Brain pericyte (primary cell): ENCODE measurements around the gene MAGI1.

Experiments used
- DNase-seq: peaks from one replicate; pipeline ENCODE4 v3.0.0-alpha.2; 2012; ENCODE audit warnings: low read depth, low spot score

MAGI1 gene

DNA sequence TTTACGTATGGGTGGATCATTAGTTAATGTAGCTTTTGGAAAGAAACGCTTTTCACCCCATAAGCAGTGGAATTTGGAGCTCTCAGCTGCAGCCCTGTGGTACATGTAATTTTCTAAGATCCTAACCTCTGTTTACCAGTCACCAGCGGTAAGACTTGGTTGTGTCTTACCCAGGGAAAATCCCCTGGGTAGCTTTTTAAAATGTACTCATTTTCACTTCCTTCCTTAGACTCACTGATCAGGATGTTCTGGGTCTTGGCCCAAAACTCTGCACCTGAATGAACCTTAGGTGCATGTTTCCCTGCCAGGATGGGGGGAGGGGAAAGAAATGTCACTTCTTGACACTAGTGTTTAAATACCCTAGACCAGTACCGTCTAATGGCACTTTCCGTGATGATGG is 605.2 kb downstream of the MAGI1 start:
- no peak for DNase-seq

- DNase-seq, result no peak
Measured at GRCh38 chr3:65432388-65433003, 606.2 kb downstream of the MAGI1 start.

- DNase-seq, result no peak
Measured at GRCh38 chr3:65425880-65426279, 612.8 kb downstream of the MAGI1 start.

DNA sequence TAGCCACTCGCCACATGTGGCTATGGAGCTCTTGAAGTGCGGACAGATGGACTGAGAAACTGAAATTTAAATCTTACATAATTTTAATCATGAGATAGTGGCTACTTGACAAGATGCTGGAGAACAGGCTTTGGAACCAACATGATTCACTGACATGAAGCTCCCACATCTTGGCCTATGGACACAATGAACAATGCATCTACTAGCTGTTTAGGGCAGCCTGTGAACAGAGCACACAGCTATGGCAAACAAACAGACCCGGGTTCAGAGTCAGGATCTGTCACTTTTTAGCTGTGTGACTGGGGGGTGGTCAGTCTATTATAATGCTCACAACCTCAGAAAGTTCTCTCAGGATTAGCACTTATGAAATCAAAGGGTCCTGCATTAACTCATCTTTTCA is 616.6 kb downstream of the MAGI1 start:
- DNase-seq, result no peak

DNA sequence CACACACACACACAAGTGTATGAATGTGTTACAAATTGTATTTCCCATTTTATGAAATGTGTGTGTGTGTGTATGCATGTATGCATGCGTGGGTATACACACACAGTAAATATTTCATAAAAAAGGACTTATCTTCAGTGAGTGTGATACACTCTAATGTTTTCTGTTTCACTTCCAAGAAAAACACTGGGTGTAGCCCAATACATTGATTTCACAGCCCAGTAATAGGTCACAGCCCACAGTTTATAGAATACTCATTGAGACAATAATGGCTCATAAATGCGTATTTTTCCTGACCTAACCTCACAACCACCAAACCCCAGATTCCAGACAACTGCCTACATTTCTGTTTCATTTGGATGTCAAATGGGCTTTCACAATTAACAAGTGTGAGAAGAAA is 619.5 kb downstream of the MAGI1 start:
- no peak for DNase-seq

DNA sequence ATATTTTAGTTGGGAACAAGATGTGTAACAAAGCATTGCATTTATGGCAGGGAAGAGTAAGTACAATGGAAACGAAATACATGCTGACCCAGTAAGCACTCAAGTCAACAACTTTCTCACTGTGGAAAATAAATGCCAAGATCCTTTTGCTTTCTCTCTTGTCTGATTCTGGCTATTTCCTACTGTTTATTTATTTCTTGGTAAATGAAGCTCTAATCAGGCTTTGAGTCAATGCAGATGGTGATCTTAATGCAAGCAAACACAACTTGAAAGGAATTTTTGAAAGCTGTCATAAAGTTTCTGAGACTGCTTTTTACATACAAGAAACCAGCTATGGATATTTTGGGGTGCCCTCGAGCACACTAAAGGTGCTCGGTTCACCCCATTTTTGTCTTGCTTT is 624.8 kb downstream of the MAGI1 start:
- no peak for DNase-seq

DNA sequence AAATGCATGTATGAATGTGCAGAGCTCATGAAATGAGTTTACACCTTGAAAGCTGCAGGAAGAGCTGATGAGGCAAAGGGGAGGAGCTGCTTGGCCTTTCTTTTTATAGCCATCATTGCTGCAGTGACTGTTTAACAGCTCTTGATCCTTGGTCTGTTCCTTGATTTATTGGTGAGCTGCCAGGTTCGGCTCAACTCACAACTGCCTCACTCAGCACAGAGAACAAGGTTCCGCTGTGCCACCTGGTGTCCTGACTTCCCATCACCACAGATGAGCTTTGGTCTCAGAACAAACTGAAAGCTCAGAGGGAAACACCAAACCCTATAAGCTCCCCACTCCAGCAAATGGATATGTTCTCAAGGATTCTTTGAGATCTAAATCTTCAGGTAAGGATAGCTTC is 626.1 kb downstream of the MAGI1 start:
- DNase-seq, result no peak

DNA sequence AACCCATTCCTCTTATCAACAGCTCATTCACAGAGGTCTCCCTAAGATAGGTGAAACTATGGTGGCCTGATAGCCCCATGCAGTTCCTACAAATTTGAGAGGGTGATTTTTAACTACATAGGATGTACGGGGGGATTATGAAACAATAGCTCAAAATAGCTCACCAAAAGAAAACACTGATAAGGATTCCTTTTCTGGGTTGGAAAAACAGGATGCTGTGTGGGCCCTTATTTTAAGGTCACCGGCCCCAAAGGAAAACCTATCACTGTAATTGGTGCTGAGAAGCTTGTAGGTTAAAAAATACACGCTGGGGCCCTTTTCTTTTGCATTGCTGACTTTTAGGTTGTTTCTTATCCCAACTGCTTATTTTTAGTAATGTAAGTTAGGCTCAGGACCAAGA is 627.4 kb downstream of the MAGI1 start:
- DNase-seq, result no peak

- DNase-seq, result no peak
Measured at GRCh38 chr3:65409176-65409569, 629.5 kb downstream of the MAGI1 start.

DNA sequence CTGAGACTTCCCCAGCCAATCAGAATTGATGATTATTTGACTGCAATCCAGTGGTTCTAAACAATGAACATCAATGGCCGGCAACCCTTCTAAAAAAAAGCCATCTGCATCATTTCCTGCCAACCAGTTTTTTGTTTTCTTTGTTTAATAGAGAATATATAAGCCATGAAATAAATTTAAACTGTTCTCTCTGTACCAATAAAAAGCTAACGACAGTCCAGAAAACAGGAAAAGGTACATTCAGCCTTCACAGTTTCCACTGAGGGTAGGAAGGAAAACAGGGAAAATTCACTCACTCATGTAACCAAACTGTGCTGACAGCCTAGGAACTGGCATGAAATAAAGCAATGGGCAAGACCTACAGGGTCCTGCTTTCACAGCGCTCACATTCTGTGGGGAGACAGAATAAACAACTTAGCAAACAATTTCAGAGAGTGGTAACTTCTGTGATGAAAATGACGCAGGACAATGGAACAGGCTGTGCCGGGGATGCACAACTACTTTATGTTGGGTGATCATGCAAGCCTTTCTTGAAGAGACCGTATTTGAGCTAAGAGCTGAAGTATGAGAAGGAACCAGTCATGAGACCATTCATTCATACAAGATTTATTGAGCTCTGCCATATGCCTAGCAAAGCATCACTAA is 630.1 kb downstream of the MAGI1 start:
- no peak for DNase-seq

DNA sequence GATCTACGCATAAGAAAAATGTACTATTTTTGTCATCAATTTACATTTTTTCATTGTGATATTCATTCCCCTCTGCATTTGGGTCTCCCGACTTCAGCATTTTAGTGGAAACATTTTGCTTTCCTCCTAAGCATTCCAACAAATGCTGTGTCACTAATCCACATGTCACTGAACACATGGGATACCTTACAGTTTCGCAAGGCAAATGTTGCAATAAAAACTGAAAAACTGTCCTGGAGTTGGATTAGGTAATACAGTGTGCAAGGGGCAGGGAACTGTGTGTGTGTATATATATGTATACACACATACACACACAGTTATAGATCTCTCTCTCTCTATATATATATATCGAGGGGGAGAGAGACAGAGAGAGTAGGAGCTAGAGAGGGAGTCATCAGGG is 632.2 kb downstream of the MAGI1 start:
- DNase-seq, result no peak

DNA sequence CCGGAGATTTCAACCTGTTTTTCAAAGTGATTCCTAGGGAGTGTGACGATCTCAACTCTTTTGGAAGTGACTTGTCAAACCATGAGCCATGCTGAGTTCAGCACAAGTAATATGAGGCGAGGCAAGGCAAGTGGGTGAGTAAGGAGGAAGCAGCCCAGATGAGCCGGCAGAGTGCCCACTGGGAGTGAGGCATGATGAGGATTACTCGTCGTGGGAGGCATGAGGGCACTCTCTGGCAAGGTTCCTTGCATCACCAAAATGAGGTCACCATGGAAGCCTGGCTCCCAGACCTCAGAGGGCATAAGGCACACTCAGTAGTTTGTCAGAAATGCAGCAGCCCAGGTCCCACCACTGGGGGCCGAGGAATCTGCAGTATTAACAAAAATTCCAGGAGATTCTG is 636.1 kb downstream of the MAGI1 start:
- peak; percentile 63 for DNase-seq

GRCh38 chr3:65401359-65402305 is 637.1 kb downstream of the MAGI1 start:
- no peak for DNase-seq

- DNase-seq, result no peak
Measured at GRCh38 chr3:65400899-65401298, 637.8 kb downstream of the MAGI1 start.

DNA sequence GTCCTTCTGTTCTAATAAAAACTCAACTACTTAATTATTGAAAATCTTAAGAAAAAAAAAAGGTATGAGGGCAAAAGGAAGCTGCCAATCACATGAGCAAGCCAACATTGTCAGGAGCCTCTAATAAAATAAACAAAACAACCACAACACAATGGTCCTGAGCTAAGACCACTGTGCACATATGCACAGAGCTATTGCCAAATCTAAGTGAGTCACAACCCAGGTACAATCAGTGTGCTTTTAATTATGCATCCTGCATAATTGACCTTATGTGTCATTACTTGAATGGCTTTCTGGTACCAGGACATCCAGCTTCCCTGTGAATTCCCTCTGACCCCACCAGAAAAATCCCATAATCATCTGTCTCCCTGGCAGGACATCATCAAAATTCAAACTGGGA is 639.8 kb downstream of the MAGI1 start:
- DNase-seq, result no peak

- no peak for DNase-seq
Measured at GRCh38 chr3:65396078-65396477, 642.6 kb downstream of the MAGI1 start.

GRCh38 chr3:65391068-65391467 is 647.6 kb downstream of the MAGI1 start:
- no peak for DNase-seq

- no peak for DNase-seq
Measured at GRCh38 chr3:65385805-65386204, 652.9 kb downstream of the MAGI1 start.

GRCh38 chr3:65381496-65382010 is 657.2 kb downstream of the MAGI1 start:
- no peak for DNase-seq

DNA sequence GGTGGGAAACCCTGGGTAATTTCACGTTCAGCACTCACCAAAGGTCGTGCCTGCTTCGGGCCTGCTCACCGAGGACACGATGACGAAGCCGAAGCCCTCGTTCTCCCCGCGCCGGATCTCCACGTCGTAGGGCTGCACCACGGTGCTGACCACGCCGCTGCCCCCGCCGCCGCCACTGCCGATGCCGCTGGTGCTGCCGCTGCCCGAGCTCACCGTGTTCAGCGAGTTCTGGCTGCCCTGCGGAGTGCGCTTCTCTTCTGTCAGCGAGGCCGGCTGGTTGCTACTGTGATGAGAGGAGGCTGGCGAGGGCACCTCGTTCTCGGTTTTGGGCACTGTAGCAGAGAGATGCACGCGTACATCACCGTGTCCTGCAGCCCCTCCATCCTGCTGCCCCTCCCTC is 659.5 kb downstream of the MAGI1 start:
- no peak for DNase-seq

DNA sequence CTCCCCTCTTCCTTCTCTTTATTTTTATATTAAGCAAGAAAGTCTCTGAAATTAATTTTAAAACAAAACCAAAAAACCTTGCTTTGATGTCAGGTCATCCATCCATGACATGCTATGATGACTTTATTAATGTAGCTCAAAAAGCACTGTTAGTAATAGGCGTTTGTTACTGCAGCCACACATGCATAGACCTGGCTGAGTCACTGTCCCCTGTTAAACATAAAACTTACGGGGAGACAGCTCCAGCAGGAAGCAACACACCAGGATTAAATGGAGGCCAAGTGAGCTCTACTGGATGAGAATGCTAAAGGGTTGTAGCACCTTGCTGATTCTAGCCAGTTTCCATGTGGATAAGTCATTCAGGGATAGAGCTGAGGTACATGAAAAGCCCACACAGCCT is 661.1 kb downstream of the MAGI1 start:
- DNase-seq, result no peak

DNA sequence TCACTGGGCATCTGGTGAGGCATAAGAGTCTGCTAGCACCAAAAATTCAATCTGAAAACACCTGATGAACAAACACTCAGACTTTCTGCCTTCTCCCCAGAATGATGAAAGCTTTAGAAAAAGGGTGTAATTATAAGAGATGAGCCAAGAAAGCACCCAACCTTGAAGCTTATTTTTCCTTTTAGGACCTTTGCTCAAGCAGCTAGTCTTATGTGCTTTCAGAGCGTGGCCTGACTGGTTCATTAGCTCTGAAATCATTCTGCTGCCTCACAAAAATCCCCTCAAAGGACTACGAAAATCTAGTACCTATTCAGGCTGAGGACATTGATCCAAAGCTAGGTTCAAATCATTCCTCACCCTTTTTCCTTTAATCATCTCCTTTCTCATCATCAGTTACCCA is 662.3 kb downstream of the MAGI1 start:
- DNase-seq, result no peak

DNA sequence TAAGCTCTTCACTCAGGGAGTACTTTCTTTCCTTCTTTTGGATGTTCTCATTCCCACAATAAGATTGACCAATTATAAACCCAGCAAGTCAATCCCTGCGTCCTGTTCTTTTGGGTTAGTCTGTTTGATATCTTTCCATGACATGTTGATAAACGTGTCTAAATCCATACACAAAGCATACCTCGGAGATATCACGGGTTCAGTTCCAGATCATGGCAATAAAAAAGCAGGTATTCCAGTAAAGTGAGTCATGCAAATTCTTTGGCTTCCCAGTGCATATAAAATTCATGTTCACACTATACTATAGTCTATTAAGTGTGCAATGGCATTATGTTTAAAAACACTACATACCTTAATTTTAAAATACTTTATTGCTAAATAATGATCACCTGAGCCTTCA is 667.7 kb downstream of the MAGI1 start:
- DNase-seq, result no peak
